ENCODE results near the gene WNT5A. TPM values are rescaled to one million over a fixed set of nuclear protein-coding genes. Genes with fewer than 3 reads are reported as not detected.

WNT5A gene
- total and polyA plus RNA-seq, 2 of the 4 experiments (the other 2 are of a cell fraction), result 224 to 231 TPM

- Histone ChIP-seq H3K4ac (ENCODE audit: low read depth, low read length) (no peak overlapping the region), H2BK15ac (ENCODE audit: low read depth, low read length) (no peak overlapping the region), H2AFZ (replicated peaks; ENCODE audit: low read length, poor library complexity) (no peak overlapping the region), H2BK120ac (ENCODE audit: low read depth, low read length) (no peak overlapping the region), H3K9me1 (ENCODE audit: insufficient read depth, low read length) (peaks cover 12% of the 10 kb centered on the region), H4K20me1 (ENCODE audit: insufficient read depth, low read length) (peaks cover 5% of the 10 kb centered on the region; the same call in 1 of the 2 replicates), H2AK9ac (replicated peaks; ENCODE audit: low read depth, low read length, poor library complexity) (no peak overlapping the region), H4K91ac (ENCODE audit: insufficient read depth, low read depth, low read length) (no peak overlapping the region), H3K23ac (ENCODE audit: low read depth, low read length) (no peak overlapping the region), H3K56ac (ENCODE audit: extremely low read depth, insufficient read depth, low read length) (no peak overlapping the region), H3K27ac (ENCODE audit: insufficient read depth, low read length) (no peak overlapping the region), H3K4me3 (ENCODE audit: insufficient read depth, low read depth, low read length) (no peak overlapping the region), H3K9me3 (ENCODE audit: control insufficient read depth, insufficient read depth, low read length) (no peaks in the 10 kb centered on the region), H3K9ac (ENCODE audit: low read depth, low read length) (no peak overlapping the region), H3K14ac (replicated peaks; ENCODE audit: low read depth, low read length) (no peak overlapping the region), H3K36me3 (ENCODE audit: control insufficient read depth, insufficient read depth, low read length) (no peaks in the 10 kb centered on the region), H3K79me1 (ENCODE audit: low read depth in 1 of 2, low read length in 2 of 2) (no peaks in the 10 kb centered on the region), H2BK20ac (ENCODE audit: low read depth, low read length) (no peak overlapping the region), H2BK5ac (ENCODE audit: low read depth, low read length, poor library complexity, severe bottlenecking) (no peak overlapping the region), H3K4me1 (ENCODE audit: control insufficient read depth, insufficient read depth, low read length) (peaks cover 16% of the 10 kb centered on the region), H2AK5ac (ENCODE audit: low read depth, low read length) (no peak overlapping the region), H3K4me2 (ENCODE audit: low read depth, low read length) (no peak overlapping the region), H4K5ac (ENCODE audit: low read depth, low read length) (no peak overlapping the region), H3K27me3 (ENCODE audit: control insufficient read depth, insufficient read depth, low read length) (no peaks in the 10 kb centered on the region), H3K18ac (ENCODE audit: low read depth, low read length) (no peak overlapping the region), H4K8ac (ENCODE audit: low read depth in 2 of 2, low read length in 2 of 2) (no peak overlapping the region)
- no TSS peak for BruUV-seq (replicated peaks)
- intact Hi-C loops (cut with micrococcal nuclease), result loop anchor here (5.0 kb wide), 1 partner anchor 214 kb away; no protein-coding TSS in a partner anchor
- ATAC-seq (ENCODE audit: low read depth), result no peak
- ChIA-PET POLR2A (ENCODE audit: unreplicated experiment) (no interaction called here), CTCF (interaction anchor here (0.6 kb wide), 1 partner anchor 281 kb away, joined by 4 read pairs; no protein-coding TSS in a partner anchor)
- TF ChIP-seq POLR2A (IDR thresholded peaks at IDR 0.05; ENCODE audit: low read depth, low read length) (no peak), SMC3 (IDR thresholded peaks at IDR 0.05; ENCODE audit: low read depth, low read length) (no peak), FOS (IDR thresholded peaks at IDR 0.05; ENCODE audit: low read depth, low read length) (no peak)
- DNase-seq, result no peak
- in situ Hi-C loops (cut with MboI; ENCODE audit: low sequenced_read_pairs), result no loop called here
- dilution Hi-C loops (cut with HindIII; ENCODE audit: low sequenced_read_pairs, unreplicated experiment), result no loop called here
- WGBS, 2 experiments (ENCODE audit: extremely low coverage in 2 of 2, insufficient read length in 1 of 2), result no CpG with 5 or more reads among the region's 8 CpGs
Observed at GRCh38 chr3:55508335-55508734, 21.2 kb upstream of the WNT5A start.

All from IMR-90 (cell line).